Testis (tissue), 3 donors: ENCODE data around the gene MXRA8. TPM values are rescaled to one million over a fixed set of nuclear protein-coding genes. Genes with fewer than 3 reads are reported as not detected.
A peak's percentile ranks its signal among the peaks of the same experiment; 100 is the strongest.
"Not testable (repeated sequence)": the region's sequence is repeated elsewhere in the genome, so short reads cannot be mapped to it uniquely, and the experiment has no call there.

Experiments used
- DNase-seq: peaks from one replicate; pipeline ENCODE4 v3.0.0-alpha.2; 2019
- H3K27ac ChIP-seq, 2 donors: fragments of 200-600 bp; sonication (generic); one replicate each; pipeline ENCODE4 v1.5.1; 2019
- H3K27me3 ChIP-seq: fragments of 200-600 bp; sonication (generic); one replicate; pipeline ENCODE4 v1.5.1; 2019
- H3K36me3 ChIP-seq: fragments of 200-600 bp; sonication (generic); one replicate; pipeline ENCODE4 v1.5.1; 2017; ENCODE audit warnings: low read depth; ENCODE audit errors: missing control alignments
- H3K4me1 ChIP-seq: fragments of 200-600 bp; sonication (generic); one replicate; pipeline ENCODE4 v1.5.1; 2019
- H3K4me3 ChIP-seq, 2 donors: fragments of 200-600 bp; sonication (generic); one replicate each; pipeline ENCODE4 v1.5.1; 2017 to 2019
- H3K9me3 ChIP-seq: fragments of 200-600 bp; sonication (generic); one replicate; pipeline ENCODE4 v1.5.1; 2017
- POLR2A ChIP-seq: fragments of 450-650 bp; IDR thresholded peaks from one replicate; pipeline ENCODE4 v1.6.1; 2017; ENCODE audit warnings: antibody characterized with exemption, mild to moderate bottlenecking, moderate library complexity
- WGBS, 2 donors: methylation state at CpG; one replicate each; pipeline ENCODE4 v1.1.5; 2018; 5-methylcytosine and 5-hydroxymethylcytosine counted together
- intact Hi-C: fragments of 100-400 bp; cut with DNase I; formaldehyde crosslinking; loops from one replicate; pipeline ENCODE4 v1.15.1; 2023; ENCODE audit warnings: low total_unique reads
- polyA plus RNA-seq: library from polyadenylated mRNA; stranded (reverse); fragments of 350-450 nt; fragmentation: Illumina TruSeq; extraction: RNeasy Lipid Tissue Mini Kit (QIAGEN cat#74804); gene quantifications from one replicate; pipeline ENCODE4 v1.2.3, GENCODE V29; 2014; ENCODE audit warnings: low read depth, low replicate concordance; ENCODE audit not compliant: insufficient read depth
- total RNA-seq, 2 donors: library from RNA; depleted of rRNA; stranded (reverse); fragments of >200 nt; gene quantifications; one replicate each; pipeline ENCODE4 v1.2.3, GENCODE V29; 2016
- TF ChIP-seq, protein P1 (sequence below), 3 experiments: fragments of 450-650 bp in 2 of 3; fragments of 200-600 bp in 1 of 3; sonication (generic) in 1 of 3; IDR thresholded peaks; one replicate each; pipeline ENCODE4 v1.5.1; 2016 to 2019; ENCODE audit warnings: antibody characterized with exemption in 3 of 3, mild to moderate bottlenecking in 2 of 3, moderate library complexity in 1 of 3

MXRA8 gene
- total and polyA plus RNA-seq, 3 donors from 2014 or later, result 60.2 to 102 (median 63.3) TPM

DNA sequence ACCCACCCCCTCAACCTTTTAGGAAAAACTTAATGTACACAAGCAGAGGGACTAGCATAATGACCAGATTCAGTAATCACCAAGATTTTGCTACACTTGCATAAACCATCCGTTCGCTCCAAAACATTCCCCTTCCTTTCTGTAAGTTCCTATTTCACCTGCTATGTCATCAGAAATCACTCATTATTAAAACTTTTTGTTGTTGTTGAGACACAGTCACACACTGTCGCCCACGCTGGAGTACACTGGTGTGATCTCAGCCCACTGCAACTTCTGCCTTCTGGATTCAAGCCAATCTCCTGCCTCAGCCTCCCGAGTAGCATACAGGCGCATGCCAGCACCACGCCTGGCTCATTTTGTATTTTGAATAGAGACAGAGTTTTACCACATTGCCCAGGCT is 45.3 kb upstream of the MXRA8 start:
- DNase-seq, result no peak
- TF ChIP-seq, protein P1, sequence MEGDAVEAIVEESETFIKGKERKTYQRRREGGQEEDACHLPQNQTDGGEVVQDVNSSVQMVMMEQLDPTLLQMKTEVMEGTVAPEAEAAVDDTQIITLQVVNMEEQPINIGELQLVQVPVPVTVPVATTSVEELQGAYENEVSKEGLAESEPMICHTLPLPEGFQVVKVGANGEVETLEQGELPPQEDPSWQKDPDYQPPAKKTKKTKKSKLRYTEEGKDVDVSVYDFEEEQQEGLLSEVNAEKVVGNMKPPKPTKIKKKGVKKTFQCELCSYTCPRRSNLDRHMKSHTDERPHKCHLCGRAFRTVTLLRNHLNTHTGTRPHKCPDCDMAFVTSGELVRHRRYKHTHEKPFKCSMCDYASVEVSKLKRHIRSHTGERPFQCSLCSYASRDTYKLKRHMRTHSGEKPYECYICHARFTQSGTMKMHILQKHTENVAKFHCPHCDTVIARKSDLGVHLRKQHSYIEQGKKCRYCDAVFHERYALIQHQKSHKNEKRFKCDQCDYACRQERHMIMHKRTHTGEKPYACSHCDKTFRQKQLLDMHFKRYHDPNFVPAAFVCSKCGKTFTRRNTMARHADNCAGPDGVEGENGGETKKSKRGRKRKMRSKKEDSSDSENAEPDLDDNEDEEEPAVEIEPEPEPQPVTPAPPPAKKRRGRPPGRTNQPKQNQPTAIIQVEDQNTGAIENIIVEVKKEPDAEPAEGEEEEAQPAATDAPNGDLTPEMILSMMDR (IDR thresholded peaks at IDR 0.05), result no peak
- no peak for TF ChIP-seq POLR2A

DNA sequence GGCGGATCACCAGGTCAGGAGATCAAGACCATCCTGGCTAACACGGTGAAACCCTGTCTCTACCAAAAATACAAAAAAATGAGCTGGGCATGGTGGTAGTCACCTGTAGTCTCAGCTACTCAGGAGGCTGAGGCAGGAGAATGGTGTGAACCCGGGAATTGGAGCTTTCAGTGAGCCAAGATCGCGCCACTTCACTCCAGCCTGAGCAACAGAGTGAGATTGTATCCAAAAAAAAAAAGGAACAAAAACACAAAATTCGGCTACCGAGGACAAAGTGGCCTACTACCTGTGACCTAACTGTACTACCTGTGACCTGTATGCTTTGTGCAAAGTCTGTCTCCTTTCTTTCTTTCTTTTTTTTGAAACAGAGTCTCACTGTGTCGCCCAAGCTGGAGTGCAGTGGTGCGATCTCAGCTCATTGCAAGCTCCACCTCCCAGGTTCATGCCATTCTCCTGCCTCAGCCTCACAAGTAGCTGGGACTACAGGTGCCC is 44.6 kb upstream of the MXRA8 start:
- DNase-seq, H3K27me3 ChIP-seq, H3K27ac ChIP-seq, H3K9me3 ChIP-seq, H3K36me3 ChIP-seq, intact Hi-C loops, H3K4me3 ChIP-seq: not testable (repeated sequence)
- WGBS, 2 donors, result 79 to 83% methylated on average over 9 of the region's 9 CpGs
- peaks cover 23% of the 10 kb centered on the region for H3K4me1 ChIP-seq

More for the DNA sequence above, 45.3 kb upstream of the MXRA8 start:
- Histone ChIP-seq H3K9me3 (no peaks in the 10 kb centered on the region), H3K36me3 (no peaks in the 10 kb centered on the region), H3K4me1 (peaks cover 21% of the 10 kb centered on the region), H3K4me3 (no peak overlapping the region), H3K27me3 (no peaks in the 10 kb centered on the region), H3K27ac (no peak overlapping the region)
- WGBS, 2 donors, result 75 to 81% methylated on average over 7 of the region's 7 CpGs
- intact Hi-C loops, result no loop called here

DNA sequence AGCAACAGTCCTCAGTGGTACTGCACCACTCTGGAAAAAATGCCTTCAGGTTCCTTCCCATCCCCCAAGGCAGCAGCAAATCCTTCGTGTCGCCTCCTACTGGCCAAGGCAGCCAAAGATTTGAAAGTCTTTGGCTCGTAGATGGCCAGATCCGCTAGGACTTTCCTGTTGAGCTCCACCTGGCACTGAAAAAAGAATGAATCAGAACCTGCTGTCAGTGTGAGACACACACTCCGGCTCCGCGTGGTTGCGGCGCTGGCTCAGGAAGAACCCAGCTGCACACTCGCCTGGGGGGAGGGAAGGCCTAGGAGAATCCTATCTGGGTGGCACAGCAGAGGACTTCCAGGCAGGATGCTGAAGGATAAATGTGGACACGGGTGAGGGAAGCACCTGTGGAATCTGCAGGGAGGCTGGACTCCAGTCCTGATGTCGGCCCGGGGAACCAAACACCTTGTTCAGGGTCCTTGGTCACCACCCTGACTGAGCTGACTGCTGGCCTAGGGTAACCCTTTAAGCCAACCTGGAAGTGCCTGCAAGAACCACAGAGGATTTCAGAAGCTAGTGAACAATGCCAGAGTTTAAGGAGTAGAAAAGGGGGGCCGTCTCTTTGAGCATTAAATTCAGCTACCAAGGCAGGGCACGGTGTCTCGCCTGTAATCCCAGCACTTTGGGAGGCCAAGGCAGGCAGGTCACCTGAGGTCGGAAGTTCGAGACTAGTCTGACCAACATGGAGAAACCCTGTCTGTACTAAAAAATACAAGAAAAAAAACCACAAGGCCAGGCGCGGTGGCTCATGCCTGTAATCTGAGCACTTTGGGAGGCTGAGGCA is 43.9 kb upstream of the MXRA8 start:
- Histone ChIP-seq H3K27me3 (no peaks in the 10 kb centered on the region), H3K36me3 (no peaks in the 10 kb centered on the region), H3K9me3 (no peaks in the 10 kb centered on the region), H3K27ac (no peak overlapping the region), H3K4me3 (no peak overlapping the region), H3K4me1 (peaks cover 28% of the 10 kb centered on the region)
- DNase-seq, result no peak
- TF ChIP-seq POLR2A, result no peak
- TF ChIP-seq, protein P1 (IDR thresholded peaks at IDR 0.05), result peak; percentile 18 to 47 (median 36)
- WGBS, 2 donors, result 68 to 75% methylated on average over 16 to 20 of the region's 20 CpGs
- intact Hi-C loops, result no loop called here

DNA sequence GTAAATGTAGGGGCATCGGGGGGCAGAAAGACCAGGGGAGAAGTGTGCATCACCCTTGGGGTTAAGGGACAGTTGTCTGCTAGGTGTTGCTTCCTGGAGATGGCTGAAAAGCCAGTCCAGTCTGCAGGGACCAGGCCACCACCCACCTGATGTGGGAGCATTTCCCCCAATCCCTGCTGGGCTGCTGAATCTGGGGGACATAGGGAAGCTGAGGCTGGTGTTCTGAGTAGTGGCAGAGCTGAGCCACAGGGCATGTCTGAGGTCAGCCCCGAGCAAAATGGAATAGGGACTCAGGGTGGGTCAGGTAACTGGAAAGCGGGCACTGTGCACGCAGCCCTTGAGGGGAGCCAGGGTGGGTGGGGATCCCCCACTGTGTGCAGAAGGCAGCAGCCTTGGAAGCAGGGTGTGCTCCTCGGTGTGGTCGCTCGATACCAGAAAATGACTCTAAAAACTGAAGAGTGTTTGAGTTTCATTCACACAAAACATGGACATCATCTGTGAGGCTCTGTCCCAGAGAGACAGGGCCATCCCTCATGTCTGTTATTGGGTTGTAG is 43.2 kb upstream of the MXRA8 start:
- H3K4me1 ChIP-seq, result peaks cover 28% of the 10 kb centered on the region
- no peak for DNase-seq
- TF ChIP-seq POLR2A, result no peak
- TF ChIP-seq, protein P1 (IDR thresholded peaks at IDR 0.05), result no peak
- no peaks in the 10 kb centered on the region for H3K36me3 ChIP-seq
- 83 to 88% methylated on average over 7 of the region's 7 CpGs for WGBS, 2 donors
- H3K27me3 ChIP-seq, result no peaks in the 10 kb centered on the region
- H3K4me3 ChIP-seq, result no peak overlapping the region
- no peaks in the 10 kb centered on the region for H3K9me3 ChIP-seq
- intact Hi-C loops, result no loop called here
- no peak overlapping the region for H3K27ac ChIP-seq

DNA sequence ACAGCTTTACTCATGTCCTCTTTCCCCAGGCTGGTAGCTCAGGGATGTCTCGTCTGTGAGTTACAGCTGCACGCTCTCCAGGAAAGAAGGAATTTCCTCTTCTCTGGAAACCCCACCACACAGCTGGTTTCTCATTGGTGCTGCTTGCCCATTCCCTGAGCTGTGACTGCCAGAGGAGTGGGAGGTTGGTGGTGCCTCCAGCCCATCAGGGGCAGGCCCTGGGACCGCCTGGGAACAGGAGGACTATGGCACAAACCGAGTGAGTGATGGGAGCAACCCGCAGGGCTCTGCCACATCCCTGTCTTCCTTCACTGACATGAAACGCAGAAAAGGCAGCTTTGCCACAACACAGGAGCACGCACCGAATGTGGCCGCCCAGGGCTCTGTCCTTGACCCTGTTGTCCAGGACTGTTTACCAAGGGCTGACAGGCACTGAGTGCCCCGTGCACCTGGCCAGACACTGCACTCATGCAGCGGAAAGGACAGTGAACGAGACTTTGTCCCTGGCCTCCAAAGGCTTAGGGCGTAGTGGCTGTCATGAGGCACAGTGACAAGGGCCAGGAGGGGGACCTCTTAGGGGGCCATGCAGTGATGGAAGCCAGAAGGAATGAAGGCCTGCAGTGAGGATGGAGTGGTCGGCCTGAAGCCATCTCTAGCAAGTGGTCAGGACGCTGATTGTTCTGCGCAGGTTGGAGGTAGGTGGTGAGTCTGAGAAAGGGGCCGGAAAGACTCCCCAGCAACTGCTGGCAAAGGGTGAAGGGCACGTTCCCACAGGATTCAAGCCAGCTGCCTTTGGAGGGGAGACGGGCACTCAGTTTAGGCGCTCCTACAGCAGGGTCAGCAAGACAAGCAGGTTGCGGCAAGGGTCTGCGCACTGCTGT is 42.5 kb upstream of the MXRA8 start:
- no peaks in the 10 kb centered on the region for H3K36me3 ChIP-seq
- WGBS, 2 donors, result 59 to 67% methylated on average over 21 to 22 of the region's 22 CpGs
- TF ChIP-seq POLR2A, result no peak
- TF ChIP-seq, protein P1 (IDR thresholded peaks at IDR 0.05), result no peak

More for the DNA sequence above, 42.5 kb upstream of the MXRA8 start:
- intact Hi-C loops, result no loop called here
- Histone ChIP-seq H3K27ac (no peak overlapping the region), H3K27me3 (no peaks in the 10 kb centered on the region), H3K4me3 (no peak overlapping the region), H3K9me3 (no peaks in the 10 kb centered on the region), H3K4me1 (peaks cover 21% of the 10 kb centered on the region)
- no peak for DNase-seq
